Adrenal gland (tissue), 12 donors: Measurements from ENCODE around the gene SGMS1. TPM values are rescaled to one million over a fixed set of nuclear protein-coding genes. Genes with fewer than 3 reads are reported as not detected.
"Not testable (repeated sequence)": the region's sequence is repeated elsewhere in the genome, so short reads cannot be mapped to it uniquely, and the experiment has no call there.

Experiments
- DNase-seq, 7 donors: peaks; one replicate each; pipeline ENCODE4 v3.0.0-alpha.2; 2019 to 2020
- H3K27ac ChIP-seq, 5 donors: fragments of 200-600 bp; sonication (generic) in 4 of 5; 1 replicate in 3 of 5; 2 replicates in 2 of 5; pipeline versions ENCODE4 v1.5.1 to v1.8.0; 2016 to 2020; ENCODE audit warnings: mild to moderate bottlenecking in 1 of 5
- H3K27me3 ChIP-seq: fragments of 200-600 bp; 2 replicates; pipeline ENCODE4 v1.8.0; 2021
- H3K36me3 ChIP-seq, 2 donors: fragments of 200-600 bp; replicated peaks in 1 of 2; 1 replicate in 1 of 2; 2 replicates in 1 of 2; pipeline versions ENCODE4 v1.5.1 to v1.8.0; 2018 to 2022
- H3K4me1 ChIP-seq, 2 donors: fragments of 200-600 bp; replicated peaks in 1 of 2; 1 replicate in 1 of 2; 2 replicates in 1 of 2; pipeline versions ENCODE4 v1.5.1 to v1.8.0; 2018 to 2021
- H3K4me3 ChIP-seq, 4 donors: fragments of 200-600 bp; sonication (generic) in 3 of 4; one replicate each; pipeline ENCODE4 v1.5.1; 2016 to 2018
- H3K9me3 ChIP-seq, 3 donors: fragments of 200-600 bp; sonication (generic) in 1 of 3; replicated peaks in 1 of 3; 1 replicate in 2 of 3; 2 replicates in 1 of 3; pipeline versions ENCODE4 v1.5.1 to v1.8.0; 2016 to 2021
- CTCF ChIP-seq, 6 experiments: fragments of 450-650 bp in 4 of 6; fragments of 200-600 bp in 2 of 6; sonication (generic) in 1 of 6; IDR thresholded peaks; 1 replicate in 5 of 6; 2 replicates in 1 of 6; pipeline versions ENCODE4 v1.5.1 to v1.8.0; 2016 to 2021; ENCODE audit warnings: antibody characterized with exemption in 6 of 6, mild to moderate bottlenecking in 2 of 6, moderate library complexity in 1 of 6
- POLR2A ChIP-seq, 2 donors: fragments of 450-650 bp; IDR thresholded peaks; one replicate each; pipeline ENCODE4 v1.6.1; 2017; ENCODE audit warnings: antibody characterized with exemption in 2 of 2, mild to moderate bottlenecking in 2 of 2, moderate library complexity in 1 of 2
- WGBS, 4 donors: extraction: QIAGEN DNeasy Blood & Tissue Kit in 2 of 4; methylation state at CpG; one replicate each; pipeline versions ENCODE4 v1.1.5 to v1.1.7; 2013 to 2017; 5-methylcytosine and 5-hydroxymethylcytosine counted together
- intact Hi-C, 2 donors: fragments of 100-400 bp; cut with DNase I; formaldehyde crosslinking; loops; one replicate each; pipeline versions ENCODE4 v1.14.1 to v1.15.0; 2022 to 2023
- polyA plus RNA-seq, 3 donors: library from polyadenylated mRNA; stranded (reverse); fragments of 200-250 nt in 2 of 3; fragments of 350-450 nt in 1 of 3; fragmentation: Illumina TruSeq in 1 of 3; extraction: RNeasy Lipid Tissue Mini Kit (QIAGEN cat#74804) in 1 of 3; gene quantifications; one replicate each; pipeline ENCODE4 v1.2.3, GENCODE V29; 2013 to 2014
- total RNA-seq, 9 donors: library from RNA; depleted of rRNA in 4 of 9; stranded (reverse); fragments of >200 nt in 4 of 9; fragments of 120-200 nt in 1 of 9; fragmentation: NEBNext Ultra II Directional in 1 of 9; extraction: Animal tissue kit (Norgen Biotek cat#: 25700) in 1 of 9; gene quantifications; one replicate each; pipeline versions ENCODE4 v1.1.0 to v1.2.4, GENCODE V29; 2013 to 2023
- donor health status: healthy with polysubstance abuse.
- donor health status: Bipolar disorder and iron deficiency.
- donor health status: DM: yes; HTN: yes; CAD: no.
- donor health status: DM: no; HTN: no; CAD: no.
- donor health status: DM: no; HTN: no; CAD: no.
- donor health status: DM: yes; HTN: yes; CAD: no.

Gene SGMS1
- total and polyA plus RNA-seq, 12 donors: 9.1 to 152 (median 62.2) TPM

- Histone ChIP-seq H3K36me3 (no peaks in the 10 kb centered on the region), H3K27me3 (no peaks in the 10 kb centered on the region), H3K4me3 (no peak overlapping the region), H3K27ac (no peak overlapping the region), H3K9me3 (no peaks in the 10 kb centered on the region), H3K4me1 (peaks cover 0 to 5% of the 10 kb centered on the region in 2 donors)
- DNase-seq: no peak
- intact Hi-C loops: no loop called here
- 87 to 92% (median 89%) methylated on average over 7 of the region's 7 CpGs for WGBS, 4 donors
- TF ChIP-seq CTCF (IDR thresholded peaks at IDR 0.05) (no peak), POLR2A (IDR thresholded peaks at IDR 0.05) (no peak)
Observed at GRCh38 chr10:50648089-50648934, 24.6 kb upstream of the SGMS1 start.

DNA sequence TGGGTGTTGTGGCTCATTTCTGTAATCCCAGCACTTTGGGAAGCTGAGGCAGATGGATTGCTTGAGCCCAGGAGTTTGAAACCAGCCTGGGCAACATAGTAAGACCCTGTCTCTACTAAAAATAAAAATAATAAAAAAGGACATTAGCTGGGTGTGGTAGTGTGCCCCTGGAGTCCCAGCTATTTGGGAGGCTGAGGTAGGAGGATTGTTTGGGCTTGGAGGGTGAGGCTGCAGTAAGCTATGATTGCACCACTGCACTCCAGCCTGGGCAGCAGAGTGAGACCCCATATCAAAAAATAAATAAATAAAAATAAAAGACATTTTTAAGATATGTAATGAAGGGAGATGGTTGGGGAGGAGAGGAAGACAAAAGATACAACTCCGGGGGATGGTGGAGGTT lies 23.6 kb upstream of the SGMS1 start:
- not testable (repeated sequence) for DNase-seq, H3K9me3 ChIP-seq

GRCh38 chr10:50645236-50645635 lies 21.5 kb upstream of the SGMS1 start:
- TF ChIP-seq POLR2A (IDR thresholded peaks at IDR 0.05) (no peak), CTCF (IDR thresholded peaks at IDR 0.05) (no peak)
- Histone ChIP-seq H3K4me3 (no peak overlapping the region), H3K27ac (no peak overlapping the region), H3K4me1 (no peaks in the 10 kb centered on the region), H3K9me3 (no peaks in the 10 kb centered on the region), H3K27me3 (no peaks in the 10 kb centered on the region), H3K36me3 (no peaks in the 10 kb centered on the region)
- DNase-seq: no peak
- intact Hi-C loops: no loop called here

More for the DNA sequence above, 23.6 kb upstream of the SGMS1 start:
- intact Hi-C loops, H3K4me1 ChIP-seq, H3K36me3 ChIP-seq, H3K27me3 ChIP-seq, H3K4me3 ChIP-seq, H3K27ac ChIP-seq: not testable (repeated sequence)
- WGBS, 4 donors: 91 to 96% (median 93%) methylated on average over 1 of the region's 1 CpG

- Histone ChIP-seq H3K27ac (no peak overlapping the region), H3K27me3 (no peaks in the 10 kb centered on the region), H3K4me1 (no peaks in the 10 kb centered on the region), H3K4me3 (no peak overlapping the region), H3K36me3 (no peaks in the 10 kb centered on the region), H3K9me3 (no peaks in the 10 kb centered on the region)
- DNase-seq: no peak
- TF ChIP-seq POLR2A (IDR thresholded peaks at IDR 0.05) (no peak), CTCF (IDR thresholded peaks at IDR 0.05) (no peak)
- intact Hi-C loops: no loop called here
- 38 to 69% (median 53%) methylated on average over 2 of the region's 2 CpGs for WGBS, 4 donors
Observed at GRCh38 chr10:50641626-50642025, 17.9 kb upstream of the SGMS1 start.

GRCh38 chr10:50640238-50640637 lies 16.5 kb upstream of the SGMS1 start:
- no peak overlapping the region for H3K4me3 ChIP-seq
- no peaks in the 10 kb centered on the region for H3K27me3 ChIP-seq
- no peak overlapping the region for H3K27ac ChIP-seq
- no peaks in the 10 kb centered on the region for H3K9me3 ChIP-seq
- no peaks in the 10 kb centered on the region for H3K36me3 ChIP-seq
- TF ChIP-seq POLR2A (IDR thresholded peaks at IDR 0.05): no peak
- TF ChIP-seq CTCF (IDR thresholded peaks at IDR 0.05): no peak
- WGBS, 4 donors: 77 to 97% (median 91%) methylated on average over 1 of the region's 1 CpG
- no peaks in the 10 kb centered on the region for H3K4me1 ChIP-seq
- DNase-seq: no peak
- intact Hi-C loops: no loop called here
